ENCODE measurements around the gene AIDA. TPM values are rescaled to one million over a fixed set of nuclear protein-coding genes. Genes with fewer than 3 reads are reported as not detected.

Gene AIDA
- polyA plus RNA-seq, 3 donors: 62.5 to 78.7 (median 75.7) TPM

GRCh38 chr1:222665964-222666363, 46.3 kb downstream of the AIDA start:
- DNase-seq (ENCODE audit: extremely low read depth in 1 of 11, low read depth in 9 of 11, low spot score in 4 of 11): no peak

GRCh38 chr1:222663431-222663934, 48.8 kb downstream of the AIDA start:
- DNase-seq (ENCODE audit: extremely low read depth in 1 of 11, low read depth in 9 of 11, low spot score in 4 of 11): no peak

- no peak for DNase-seq (ENCODE audit: extremely low read depth in 1 of 11, low read depth in 9 of 11, low spot score in 4 of 11)
Measured at GRCh38 chr1:222657899-222658298, 54.4 kb downstream of the AIDA start.

GRCh38 chr1:222656391-222657155, 55.7 kb downstream of the AIDA start:
- no peak for DNase-seq (ENCODE audit: extremely low read depth in 1 of 11, low read depth in 9 of 11, low spot score in 4 of 11)

- DNase-seq (ENCODE audit: extremely low read depth in 1 of 11, low read depth in 9 of 11, low spot score in 4 of 11): no peak
Measured at GRCh38 chr1:222654849-222655248, 57.4 kb downstream of the AIDA start.

- no peak for DNase-seq (ENCODE audit: extremely low read depth in 1 of 11, low read depth in 9 of 11, low spot score in 4 of 11)
Measured at GRCh38 chr1:222653178-222653827, 59.0 kb downstream of the AIDA start.

- DNase-seq (ENCODE audit: extremely low read depth in 1 of 11, low read depth in 9 of 11, low spot score in 4 of 11): no peak
Measured at GRCh38 chr1:222652676-222653075, 59.6 kb downstream of the AIDA start.

- peak in 1 of 11 donors; percentile 10 for DNase-seq (ENCODE audit: extremely low read depth in 1 of 11, low read depth in 9 of 11, low spot score in 4 of 11)
Measured at GRCh38 chr1:222644636-222644980, 67.7 kb downstream of the AIDA start.

GRCh38 chr1:222643938-222644635, 68.2 kb downstream of the AIDA start:
- DNase-seq (ENCODE audit: extremely low read depth in 1 of 11, low read depth in 9 of 11, low spot score in 4 of 11): peak; percentile 96 to 99 (median 97)

GRCh38 chr1:222643606-222643937, 68.7 kb downstream of the AIDA start:
- DNase-seq (ENCODE audit: extremely low read depth in 1 of 11, low read depth in 9 of 11, low spot score in 4 of 11): peak in 5 of 11 donors; percentile 9 to 28 (median 19)

GRCh38 chr1:222642468-222642867, 69.8 kb downstream of the AIDA start:
- DNase-seq (ENCODE audit: extremely low read depth in 1 of 11, low read depth in 9 of 11, low spot score in 4 of 11): no peak

GRCh38 chr1:222641269-222641948, 70.9 kb downstream of the AIDA start:
- DNase-seq (ENCODE audit: extremely low read depth in 1 of 11, low read depth in 9 of 11, low spot score in 4 of 11): no peak

GRCh38 chr1:222634180-222635013, 77.9 kb downstream of the AIDA start:
- DNase-seq (ENCODE audit: extremely low read depth in 1 of 11, low read depth in 9 of 11, low spot score in 4 of 11): peak; percentile 68 to 90 (median 80)

- no peak for DNase-seq (ENCODE audit: extremely low read depth in 1 of 11, low read depth in 9 of 11, low spot score in 4 of 11)
Measured at GRCh38 chr1:222632749-222633148, 79.5 kb downstream of the AIDA start.

GRCh38 chr1:222631611-222632208, 80.6 kb downstream of the AIDA start:
- no peak for DNase-seq (ENCODE audit: extremely low read depth in 1 of 11, low read depth in 9 of 11, low spot score in 4 of 11)

- DNase-seq (ENCODE audit: extremely low read depth in 1 of 11, low read depth in 9 of 11, low spot score in 4 of 11): no peak
Measured at GRCh38 chr1:222629921-222630535, 82.3 kb downstream of the AIDA start.

- no peak for DNase-seq (ENCODE audit: extremely low read depth in 1 of 11, low read depth in 9 of 11, low spot score in 4 of 11)
Measured at GRCh38 chr1:222627232-222627631, 85.1 kb downstream of the AIDA start.

GRCh38 chr1:222624214-222624613, 88.1 kb downstream of the AIDA start:
- no peak for DNase-seq (ENCODE audit: extremely low read depth in 1 of 11, low read depth in 9 of 11, low spot score in 4 of 11)
